Gastroesophageal sphincter (tissue), 3 donors: ENCODE results near the gene LRRC26.

Experiments
- EP300 ChIP-seq: sonication (generic); formaldehyde crosslinking; IDR thresholded peaks from one replicate; pipeline ENCODE4 v1.6.1; 2017; ENCODE audit warnings: antibody characterized with exemption, mild to moderate bottlenecking
- POLR2A ChIP-seq, 2 donors: fragments of 450-650 bp; IDR thresholded peaks; one replicate each; pipeline ENCODE4 v1.6.1; 2017; ENCODE audit warnings: antibody characterized with exemption in 2 of 2, mild to moderate bottlenecking in 2 of 2, moderate library complexity in 1 of 2
- POLR2AphosphoS5 ChIP-seq: sonication (generic); formaldehyde crosslinking; IDR thresholded peaks from one replicate; pipeline ENCODE4 v1.6.1; 2017; ENCODE audit warnings: antibody characterized with exemption
- TF ChIP-seq, protein P1 (sequence below), 4 experiments: fragments of 200-600 bp in 2 of 4; fragments of 450-650 bp in 2 of 4; sonication (generic) in 1 of 4; IDR thresholded peaks; one replicate each; pipeline ENCODE4 v1.5.1; 2017 to 2019; ENCODE audit warnings: antibody characterized with exemption in 4 of 4, mild to moderate bottlenecking in 2 of 4, moderate library complexity in 2 of 4

DNA sequence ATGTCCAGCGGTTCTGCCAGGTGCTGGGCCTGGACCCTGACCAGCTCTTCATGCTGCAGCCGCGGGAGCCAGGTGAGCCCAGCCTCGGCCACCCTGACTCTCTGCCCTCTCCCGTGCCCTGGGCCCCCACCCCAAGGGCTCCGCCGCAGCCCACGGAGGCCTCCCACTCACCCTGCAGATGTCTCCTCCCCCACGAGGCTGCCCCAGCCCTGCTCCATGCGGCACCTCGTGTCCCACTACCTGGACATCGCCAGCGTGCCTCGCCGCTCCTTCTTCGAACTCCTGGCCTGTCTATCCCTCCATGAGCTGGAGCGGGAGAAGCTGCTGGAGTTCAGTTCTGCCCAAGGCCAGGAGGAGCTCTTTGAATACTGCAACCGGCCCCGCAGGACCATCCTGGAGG lies 44.8 kb upstream of the LRRC26 start:
- TF ChIP-seq POLR2AphosphoS5 (no peak), POLR2A (IDR thresholded peaks at IDR 0.05) (no peak), EP300 (no peak)
- TF ChIP-seq, protein P1, sequence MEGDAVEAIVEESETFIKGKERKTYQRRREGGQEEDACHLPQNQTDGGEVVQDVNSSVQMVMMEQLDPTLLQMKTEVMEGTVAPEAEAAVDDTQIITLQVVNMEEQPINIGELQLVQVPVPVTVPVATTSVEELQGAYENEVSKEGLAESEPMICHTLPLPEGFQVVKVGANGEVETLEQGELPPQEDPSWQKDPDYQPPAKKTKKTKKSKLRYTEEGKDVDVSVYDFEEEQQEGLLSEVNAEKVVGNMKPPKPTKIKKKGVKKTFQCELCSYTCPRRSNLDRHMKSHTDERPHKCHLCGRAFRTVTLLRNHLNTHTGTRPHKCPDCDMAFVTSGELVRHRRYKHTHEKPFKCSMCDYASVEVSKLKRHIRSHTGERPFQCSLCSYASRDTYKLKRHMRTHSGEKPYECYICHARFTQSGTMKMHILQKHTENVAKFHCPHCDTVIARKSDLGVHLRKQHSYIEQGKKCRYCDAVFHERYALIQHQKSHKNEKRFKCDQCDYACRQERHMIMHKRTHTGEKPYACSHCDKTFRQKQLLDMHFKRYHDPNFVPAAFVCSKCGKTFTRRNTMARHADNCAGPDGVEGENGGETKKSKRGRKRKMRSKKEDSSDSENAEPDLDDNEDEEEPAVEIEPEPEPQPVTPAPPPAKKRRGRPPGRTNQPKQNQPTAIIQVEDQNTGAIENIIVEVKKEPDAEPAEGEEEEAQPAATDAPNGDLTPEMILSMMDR (IDR thresholded peaks at IDR 0.05), result no peak
